GM21515 (cell line): ENCODE data around the gene TBCD.

Experiments used
- ATAC-seq: cut with Tn5 transposase; IDR thresholded peaks from one replicate; pipeline ENCODE4 v1.9.1; 2021; ENCODE audit not compliant: unreplicated experiment

The TBCD gene

DNA sequence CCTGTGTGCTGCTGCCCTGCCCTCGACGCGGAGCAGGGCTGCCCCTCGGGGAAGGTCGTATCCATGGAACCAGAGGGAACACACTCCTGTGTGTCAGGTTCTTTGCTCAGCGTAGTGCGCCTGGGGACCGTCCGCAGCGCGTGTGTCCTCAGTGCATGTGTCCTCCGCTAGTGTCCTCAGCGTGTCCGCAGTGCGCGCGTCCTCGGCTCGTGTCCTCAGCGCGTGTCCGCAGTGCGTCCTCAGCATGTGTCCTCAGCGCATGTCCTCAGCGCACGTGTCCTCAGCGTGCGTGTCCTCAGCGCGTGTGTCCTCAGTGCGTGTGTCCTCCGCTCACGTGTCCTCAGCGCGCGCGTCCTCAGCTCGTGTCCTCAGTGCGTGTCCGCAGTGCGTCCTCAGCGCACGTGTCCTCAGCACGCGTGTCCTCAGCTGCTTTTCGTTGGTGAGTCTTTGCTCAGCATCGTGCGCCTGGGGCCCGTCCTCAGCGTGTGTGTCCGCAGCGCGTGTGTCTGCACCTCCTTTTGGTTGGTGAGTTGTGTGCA, 147.2 kb downstream of the TBCD start:
- no peak for ATAC-seq

DNA sequence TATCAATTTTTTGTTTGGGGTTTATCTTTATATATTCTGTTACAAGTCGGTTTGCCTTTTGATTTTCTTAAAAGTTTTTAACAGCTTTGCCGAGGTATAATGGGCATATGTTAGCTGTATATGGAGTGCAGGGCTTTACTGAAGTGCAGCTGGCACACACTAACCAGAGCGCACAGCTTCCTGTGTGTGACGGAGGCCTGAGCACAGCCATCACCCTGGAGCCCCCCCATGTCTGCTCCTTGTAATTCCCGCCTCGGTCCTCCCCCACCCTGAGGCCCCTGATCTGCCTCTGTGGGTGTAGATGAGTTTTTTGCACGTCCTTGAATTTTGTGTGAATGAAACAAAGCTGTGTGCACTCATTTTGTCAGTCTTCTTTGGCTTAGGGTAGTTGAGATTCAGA, 148.1 kb downstream of the TBCD start:
- no peak for ATAC-seq

DNA sequence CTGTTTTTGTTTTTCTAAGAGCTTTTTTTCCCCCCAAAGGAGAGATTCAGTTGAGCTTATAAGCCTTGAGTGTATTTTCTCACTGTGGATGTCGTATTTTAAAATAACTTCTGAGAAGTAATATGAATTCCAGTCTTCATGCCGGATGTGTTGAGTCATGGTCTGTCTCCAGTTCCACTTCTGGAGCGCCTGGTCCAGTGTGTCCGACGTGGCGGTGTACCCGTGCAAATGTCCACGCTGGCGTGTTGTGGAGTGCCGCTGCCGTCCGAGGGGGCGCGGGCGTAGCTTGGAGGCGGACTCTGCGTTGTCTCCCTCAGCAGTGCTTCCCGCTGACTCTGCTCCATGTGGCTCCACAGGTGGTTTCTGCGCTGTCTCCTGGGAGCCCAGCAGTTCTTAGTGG, 148.9 kb downstream of the TBCD start:
- ATAC-seq, result no peak

DNA sequence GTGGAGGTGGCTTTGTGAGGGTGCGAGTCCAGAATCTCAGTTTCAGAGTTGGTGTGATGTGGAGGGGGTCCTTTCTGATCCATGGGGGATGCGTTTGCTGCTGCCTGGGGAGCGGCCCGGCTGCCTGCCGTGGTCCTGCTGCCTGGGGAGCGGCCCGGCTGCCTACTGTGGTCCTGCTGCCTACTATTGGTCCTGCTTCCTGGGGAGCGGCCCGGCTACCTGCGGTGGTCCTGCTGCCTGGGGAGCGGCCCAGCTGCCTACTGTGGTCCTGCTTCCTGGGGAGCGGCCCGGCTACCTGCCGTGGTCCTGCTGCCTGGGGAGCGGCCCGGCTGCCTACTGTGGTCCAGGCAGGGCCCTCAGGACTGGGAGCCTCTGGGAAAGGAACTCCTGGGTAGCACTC, 149.5 kb downstream of the TBCD start:
- no peak for ATAC-seq

DNA sequence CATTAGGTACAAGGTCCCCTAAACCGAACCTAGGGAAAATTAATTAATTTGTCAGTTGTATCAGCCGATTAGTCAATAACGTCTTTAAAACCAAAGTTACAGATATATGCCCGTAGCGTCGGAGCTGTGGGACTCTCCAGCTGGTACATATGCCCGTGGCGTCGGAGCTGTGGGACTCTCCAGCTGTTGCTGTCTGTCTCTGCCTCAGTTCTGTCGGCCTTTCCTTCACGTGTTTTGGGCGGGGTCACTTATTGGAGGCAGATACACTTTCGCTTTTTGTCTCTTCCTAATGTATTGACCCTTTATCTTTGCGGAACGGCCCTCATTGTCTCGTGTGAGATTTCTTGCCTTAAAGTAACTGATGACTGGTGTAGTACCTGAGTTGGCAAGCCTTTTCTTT, 150.0 kb downstream of the TBCD start:
- ATAC-seq, result no peak

DNA sequence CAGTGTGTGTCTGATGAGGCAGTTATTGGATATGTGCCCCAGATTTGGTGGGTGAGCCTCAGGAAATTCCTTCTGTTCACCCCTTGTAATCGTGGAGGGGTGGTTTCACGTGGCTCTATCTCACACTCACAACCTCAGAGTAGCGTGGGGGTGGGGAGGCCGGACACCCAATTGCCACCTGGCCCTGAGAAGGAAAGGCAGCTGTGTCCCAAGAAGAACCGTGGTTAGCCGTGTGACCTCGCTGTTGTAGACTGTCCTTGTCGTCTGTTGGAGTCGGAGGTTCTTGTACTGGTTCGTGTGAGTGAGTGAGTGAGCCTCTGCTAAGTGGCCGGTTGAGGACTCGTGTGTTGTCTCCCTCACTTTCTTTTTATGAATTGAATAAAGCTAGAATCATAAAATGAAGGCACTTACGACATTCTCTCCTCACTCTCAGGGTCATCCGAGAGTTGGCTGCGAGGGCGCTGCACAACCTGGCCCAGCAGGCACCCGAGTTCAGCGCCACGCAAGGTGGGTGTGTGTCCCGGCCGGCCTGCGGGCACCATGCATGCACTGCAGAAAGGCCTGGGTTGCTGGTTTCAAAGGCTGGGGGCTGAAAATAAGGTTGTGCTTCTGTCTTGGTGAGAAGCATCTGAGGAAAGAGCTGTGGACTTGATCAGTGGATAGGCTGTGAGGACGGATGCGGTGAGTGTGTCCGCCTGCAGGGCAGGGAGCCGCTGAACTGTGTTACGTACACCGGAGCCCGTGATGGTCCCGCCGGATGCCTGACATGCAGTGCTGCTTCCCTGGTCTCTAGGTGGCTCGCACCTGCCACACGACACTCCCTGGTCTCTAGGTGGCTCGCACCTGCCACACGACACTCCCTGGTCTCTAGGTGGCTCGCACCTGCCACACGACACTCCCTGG, 151.4 kb downstream of the TBCD start:
- ATAC-seq, result no peak

DNA sequence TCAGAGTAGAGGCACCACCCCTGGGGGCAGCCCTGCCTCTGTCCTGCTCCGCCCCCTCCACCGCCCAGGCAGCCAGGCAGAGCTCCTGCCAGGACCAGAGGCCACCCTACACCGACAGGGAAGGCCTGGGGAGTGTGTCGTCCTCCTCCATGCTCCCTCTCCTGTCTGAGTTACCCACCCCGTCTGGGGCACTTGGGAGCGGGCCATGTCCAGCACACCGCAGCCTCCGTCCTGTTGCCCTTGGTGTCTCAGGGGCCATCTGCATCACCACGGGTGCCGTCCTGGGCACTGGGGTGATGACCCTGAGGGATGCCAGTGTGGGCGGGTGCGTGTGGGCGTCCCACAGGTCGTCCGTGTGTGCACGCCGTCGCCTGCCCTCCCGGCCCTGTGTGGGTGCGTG, 153.3 kb downstream of the TBCD start:
- no peak for ATAC-seq

DNA sequence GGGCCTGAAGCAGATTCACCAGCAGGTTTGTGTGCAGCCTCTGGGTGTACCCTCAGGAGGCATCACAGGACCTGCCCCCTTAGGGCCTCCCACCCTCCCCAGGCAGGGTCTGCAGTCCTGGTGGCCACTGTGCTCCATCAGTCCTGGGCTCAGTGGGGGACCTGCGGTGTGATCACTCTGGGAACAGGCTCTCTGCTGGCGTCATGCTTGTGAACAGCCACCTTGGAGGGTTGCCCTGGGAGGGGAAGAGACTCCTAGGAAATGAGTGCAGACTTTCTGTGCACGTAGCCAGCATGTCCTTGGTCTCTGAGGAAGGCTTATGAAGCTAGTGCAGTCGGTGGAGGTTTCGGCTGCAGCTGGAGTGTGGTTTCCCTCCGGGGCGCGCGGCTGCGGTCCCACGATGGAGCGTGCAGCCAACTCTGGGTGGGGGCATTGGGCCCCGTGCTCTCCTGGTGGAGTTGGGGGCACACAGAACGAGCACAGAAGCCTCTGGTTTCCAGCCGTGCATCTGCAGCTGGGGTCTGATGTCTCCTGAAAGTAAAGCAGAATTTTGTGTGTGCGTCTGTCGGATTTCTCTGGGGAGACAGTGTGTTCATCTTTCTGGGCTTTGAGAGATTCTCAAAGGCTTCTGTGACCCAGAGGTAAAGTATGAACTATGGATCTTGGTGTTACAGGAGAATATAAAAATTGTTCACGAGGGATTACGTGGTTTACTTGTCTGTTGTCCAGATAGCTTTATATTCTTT, 156.1 kb downstream of the TBCD start:
- ATAC-seq, result no peak

DNA sequence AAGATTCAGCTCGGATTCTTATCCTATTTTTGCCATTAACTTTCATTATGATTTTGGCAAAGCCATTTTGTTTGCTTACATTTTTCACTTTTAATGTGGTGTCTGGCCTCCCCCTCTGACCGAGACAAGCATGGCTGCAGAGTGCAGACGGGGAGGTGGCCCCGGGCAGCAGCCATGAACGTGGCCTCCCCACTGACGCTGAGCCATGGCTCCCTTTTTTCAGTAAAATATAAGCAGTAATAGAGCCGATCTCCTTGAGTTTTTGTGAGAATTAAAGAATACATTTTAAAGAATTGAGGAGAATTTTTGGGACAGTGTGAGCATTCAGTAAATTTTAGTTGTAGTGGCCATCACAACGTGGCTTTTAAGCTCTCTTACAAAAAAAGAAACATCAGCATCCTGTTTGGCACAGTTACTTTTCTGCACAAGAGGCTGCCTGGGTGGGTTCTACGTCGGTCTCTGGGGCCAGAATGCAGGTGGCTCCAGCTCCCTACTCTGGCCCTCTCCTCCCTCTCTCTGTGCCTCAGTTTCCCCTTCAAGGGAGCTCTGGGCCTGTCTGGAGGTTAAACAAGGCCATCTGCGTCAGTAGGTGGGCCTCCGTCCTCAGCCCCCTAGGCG, 156.8 kb downstream of the TBCD start:
- ATAC-seq, result no peak

DNA sequence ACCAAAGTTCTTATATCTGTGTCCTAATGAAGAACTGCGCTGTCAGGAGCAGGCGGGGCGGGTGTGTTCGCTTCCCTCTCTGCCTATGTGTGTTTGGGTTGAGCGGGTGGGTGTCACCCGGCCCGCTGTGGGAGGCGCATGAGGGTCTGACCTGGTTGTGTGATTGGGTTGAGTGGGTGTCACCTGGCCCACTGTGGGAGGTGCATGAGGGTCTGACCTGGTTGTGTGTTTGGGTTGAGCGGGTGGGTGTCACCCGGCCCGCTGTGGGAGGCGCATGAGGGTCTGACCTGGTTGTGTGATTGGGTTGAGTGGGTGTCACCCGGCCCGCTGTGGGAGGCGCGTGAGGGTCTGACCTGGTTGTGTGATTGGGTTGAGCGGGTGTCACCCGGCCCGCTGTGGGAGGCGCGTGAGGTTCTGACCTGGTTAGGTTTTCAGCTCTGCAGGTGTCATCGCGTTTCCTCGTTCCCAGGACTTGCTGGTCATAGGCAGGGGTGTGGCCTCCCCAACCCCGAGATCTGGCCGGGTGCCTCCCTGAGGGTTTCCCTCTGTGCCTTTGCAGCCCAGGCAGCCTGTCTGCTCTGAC, 157.5 kb downstream of the TBCD start:
- no peak for ATAC-seq

DNA sequence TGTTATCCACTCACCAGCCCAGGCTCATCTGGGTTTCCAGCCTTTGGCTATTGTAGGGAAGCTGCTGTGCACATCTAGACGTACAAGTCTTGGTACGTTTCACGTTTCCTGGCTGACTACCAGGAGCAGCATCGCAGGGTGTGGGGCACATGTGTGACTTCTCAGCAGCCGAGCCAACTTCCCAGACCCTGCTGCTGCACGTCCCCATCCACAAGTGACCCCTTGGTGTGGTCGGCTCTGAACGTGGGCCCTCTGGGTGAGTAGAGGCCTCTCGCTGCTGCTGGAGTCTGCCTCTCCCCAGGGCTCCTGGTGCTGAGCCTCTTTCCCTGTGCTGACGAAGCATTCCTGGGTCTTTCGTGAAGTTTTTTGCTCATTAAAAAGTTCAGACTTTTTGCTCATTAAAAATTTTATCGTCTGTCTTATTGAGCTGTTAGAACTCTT, 158.2 kb downstream of the TBCD start:
- no peak for ATAC-seq

DNA sequence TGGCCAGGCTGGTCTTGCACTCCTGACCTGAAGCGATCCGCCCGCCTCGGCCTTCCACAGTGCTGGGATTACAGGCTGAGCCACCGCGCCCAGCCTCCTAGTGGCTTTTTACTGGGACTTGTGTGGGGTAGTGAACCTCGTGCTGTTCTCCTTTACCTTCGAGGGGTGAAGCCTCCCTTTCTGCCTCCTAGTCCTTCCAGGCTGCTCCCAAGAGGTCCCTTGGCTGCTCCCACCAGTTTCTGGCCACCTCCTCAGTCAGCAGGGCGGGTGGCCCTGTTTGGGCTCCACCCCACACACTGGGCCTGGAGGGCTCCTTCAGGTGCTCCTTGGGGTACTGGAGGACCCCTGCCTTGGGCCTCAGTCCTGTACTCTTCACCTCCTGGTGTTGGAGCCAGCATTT, 158.9 kb downstream of the TBCD start:
- ATAC-seq, result no peak

DNA sequence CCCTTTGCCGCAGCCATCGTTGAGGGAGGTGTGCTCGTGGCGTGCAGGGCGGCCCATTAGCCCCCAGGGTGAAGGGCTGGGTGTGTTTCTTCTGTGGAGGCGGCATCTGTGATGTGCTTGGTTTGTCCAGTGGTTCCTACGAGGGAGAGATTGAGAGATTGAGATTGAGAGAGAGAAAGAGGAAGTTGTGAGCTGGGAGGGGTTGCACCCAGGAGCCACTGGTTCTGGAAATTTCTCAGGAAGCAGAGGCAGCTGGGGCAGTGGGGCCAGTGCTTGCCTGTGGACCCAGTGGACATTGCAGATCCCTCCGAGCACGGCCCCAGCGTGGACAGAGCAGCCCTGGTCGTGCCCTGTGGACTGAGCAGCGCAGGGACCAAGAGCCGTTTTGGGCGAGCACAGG, 160.0 kb downstream of the TBCD start:
- ATAC-seq, result no peak

DNA sequence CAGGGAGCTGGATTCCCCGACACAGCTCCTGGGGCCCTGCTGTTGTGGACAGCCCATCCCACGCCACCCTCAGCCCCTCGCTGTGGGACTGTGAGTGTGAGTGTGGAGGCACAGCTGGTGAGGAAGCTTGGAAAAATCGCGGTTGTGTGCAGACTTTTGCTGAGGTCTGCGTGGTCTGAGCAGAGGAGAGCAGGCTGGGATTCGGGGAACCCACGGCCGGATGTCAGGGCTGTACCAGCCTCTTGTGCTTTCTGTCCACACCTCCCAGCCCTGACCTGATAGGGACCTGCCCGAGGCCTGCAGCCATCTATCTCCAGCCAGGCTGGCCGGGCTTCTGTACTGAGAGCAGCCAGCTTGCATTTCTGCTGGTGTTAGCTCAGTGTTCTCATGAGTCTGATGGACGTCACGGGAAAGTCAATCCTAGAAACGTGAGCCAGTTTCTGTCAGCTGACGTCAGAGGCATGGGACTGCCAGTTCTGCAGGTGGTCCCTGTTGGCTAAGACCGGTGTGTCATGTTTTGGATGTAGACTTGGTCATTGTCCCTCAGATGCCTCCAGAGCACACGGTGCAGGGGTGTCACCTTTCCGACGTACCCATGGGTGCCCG, 160.7 kb downstream of the TBCD start:
- ATAC-seq, result no peak

DNA sequence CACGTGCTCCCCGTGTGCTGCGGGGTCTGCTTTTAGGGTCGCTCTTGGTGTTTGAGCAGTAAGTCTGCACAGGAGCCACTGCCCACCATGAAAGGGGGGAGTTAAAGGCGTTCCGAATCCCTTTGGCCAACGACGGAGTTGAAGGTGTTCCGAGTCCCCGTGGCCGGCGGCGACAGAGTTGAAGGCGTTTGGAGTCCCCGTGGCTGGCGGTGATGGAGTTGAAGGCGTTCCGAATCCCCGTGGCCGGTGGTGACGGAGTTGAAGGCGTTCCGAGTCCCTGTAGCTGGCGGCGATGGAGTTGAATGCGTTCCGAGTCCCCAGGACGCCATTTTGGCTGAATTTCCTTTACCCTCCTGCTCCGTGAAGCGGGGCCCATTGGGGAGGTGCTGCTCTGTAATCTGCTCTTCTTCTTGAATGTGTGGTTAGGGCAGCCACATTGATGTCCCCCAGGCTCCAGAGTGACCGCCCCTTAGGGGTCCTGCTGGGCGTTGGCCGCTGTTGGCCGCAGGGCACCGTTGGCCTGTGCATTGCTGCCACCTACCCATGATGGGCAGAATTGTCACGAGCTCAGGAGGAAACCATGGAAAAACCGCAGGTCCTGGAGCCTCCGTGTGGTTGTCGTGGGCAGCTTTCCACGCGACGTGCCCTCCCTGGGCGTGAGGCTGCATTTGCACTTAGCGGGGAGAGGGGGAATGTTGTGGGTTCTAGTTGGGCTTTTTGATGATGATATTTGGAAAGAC, 161.6 kb downstream of the TBCD start:
- ATAC-seq, result no peak

DNA sequence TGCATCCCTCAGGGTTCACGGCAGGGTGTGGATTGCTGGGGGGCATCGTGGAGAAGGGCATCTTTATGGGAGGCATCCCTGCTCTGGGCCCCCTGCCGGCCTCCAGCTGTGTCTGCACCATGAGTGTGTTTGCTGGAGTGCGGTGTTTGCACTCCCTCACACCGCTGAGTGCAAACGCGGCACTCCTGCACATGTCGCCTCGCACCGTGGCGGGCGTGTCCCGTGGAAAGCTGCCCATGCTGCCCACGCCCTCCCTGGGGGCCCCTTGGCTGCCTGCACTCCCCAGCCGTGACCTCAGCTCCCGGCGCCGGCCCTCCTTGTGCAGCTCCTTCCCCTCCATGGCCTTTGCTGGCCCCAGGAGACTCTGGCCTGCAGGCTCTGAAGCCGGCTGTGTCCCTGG, 162.5 kb downstream of the TBCD start:
- ATAC-seq, result no peak

DNA sequence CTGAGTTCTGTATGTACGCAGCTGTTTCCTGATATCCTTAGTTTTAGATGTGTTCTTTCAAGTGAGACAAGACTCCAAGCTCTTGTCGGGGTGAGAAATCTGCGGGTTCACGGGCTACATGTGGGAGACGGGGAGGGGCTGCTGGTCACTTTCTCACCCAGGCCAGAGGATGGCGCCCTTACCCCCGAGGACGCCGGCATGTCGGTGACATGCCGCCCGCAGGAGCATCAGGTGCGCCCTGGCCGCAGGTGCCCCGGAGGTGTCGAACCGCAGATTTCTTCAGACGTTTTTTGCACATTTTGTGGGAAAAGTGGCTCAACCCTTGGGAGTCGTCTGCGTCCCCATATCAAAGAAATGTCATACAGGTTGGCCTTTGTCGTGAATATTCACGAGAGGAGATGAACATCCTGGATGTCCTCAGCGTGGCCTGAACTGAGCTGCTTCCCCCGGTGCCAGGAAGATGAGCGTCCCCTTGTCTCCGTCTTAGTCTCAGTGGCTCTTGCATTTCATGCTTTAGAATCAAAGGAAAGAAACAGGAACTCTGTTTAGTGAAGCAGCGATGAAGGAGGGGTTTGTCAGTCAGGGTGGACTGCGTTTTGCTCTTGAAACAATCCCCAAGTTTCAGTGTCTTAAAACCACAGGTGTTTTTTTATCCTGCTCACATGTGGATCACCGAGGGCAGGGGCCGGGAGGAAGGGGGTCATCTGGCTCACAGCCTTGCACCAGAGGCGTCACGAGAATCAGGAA, 163.3 kb downstream of the TBCD start:
- ATAC-seq, result no peak

DNA sequence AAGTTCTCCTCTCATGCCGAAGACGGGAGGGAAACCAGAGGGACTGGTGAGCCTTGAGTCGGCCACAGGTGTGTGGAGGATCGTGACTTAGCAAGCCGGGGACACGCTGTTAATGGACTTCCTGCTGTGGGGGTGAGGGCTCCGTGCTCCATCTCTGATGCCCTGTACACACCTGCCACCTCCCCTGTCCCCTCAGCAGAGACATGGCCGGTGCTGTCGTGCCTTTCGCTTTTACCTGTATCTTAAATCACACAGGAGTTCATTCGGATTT, 163.8 kb downstream of the TBCD start:
- ATAC-seq, result no peak

DNA sequence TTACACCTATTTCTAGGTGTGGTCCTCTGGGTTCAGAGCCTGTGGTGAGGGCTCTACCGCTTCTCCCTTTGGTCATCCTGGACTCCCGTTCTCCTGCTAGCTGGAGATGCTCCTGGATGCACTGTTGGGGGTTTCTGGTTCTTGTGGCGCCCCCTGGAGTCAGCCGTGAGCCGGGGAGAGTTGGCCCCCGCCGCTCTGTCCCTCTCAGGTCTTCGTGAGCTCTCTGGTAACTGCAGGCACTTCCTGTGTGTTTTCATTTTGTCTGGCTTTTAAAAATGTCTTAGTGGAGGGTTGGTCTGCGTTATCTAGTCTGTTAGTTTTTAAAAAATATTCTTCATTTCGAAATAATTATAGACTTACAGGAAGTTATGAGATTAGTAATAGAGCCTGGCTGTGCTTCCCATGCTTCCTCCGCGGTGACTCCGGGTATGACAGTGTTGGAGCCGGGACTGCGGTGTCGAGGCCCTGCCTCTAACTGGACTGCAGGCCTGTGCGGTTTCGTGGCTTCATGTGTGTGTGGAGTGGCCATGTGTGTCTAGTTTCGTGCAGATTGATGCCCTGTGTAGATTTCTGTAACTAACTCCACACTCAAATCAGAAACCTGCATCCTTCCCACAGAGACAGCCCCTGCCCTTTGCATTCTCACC, 166.0 kb downstream of the TBCD start:
- no peak for ATAC-seq
